MCF 10A (cell line): ENCODE results near the gene YARS1. TPM values are rescaled to one million over a fixed set of nuclear protein-coding genes. Genes with fewer than 3 reads are reported as not detected.

Experiments
- BruUV-seq: library from RNA; stranded (reverse); fragments of 400-500 nt; replicated peaks from 2 replicates; lab custom pipeline; 2021; lab: Mats Ljungman, UMichigan
- CTCF ChIA-PET: fragments of 300-600 bp; sonication (Branson Sonifier 250); formaldehyde crosslinking; extraction: SDS; loops from one replicate; lab custom pipeline; 2021; ENCODE audit warnings: antibody characterized with exemption, inconsistent platforms; lab: Yijun Ruan, JAX
- POLR2A ChIA-PET: fragments of 300-600, 350-650 bp; sonication (Branson Sonifier 250); formaldehyde crosslinking; extraction: SDS; loops from one replicate; lab custom pipeline; 2020; ENCODE audit warnings: antibody characterized with exemption, inconsistent platforms; lab: Yijun Ruan, JAX
- DNase-seq: peaks from one replicate; pipeline ENCODE4 v3.0.0-alpha.2; 2018; ENCODE audit not compliant: unreplicated experiment
- H3K27ac Mint-ChIP-seq: one replicate; pipeline ENCODE4 v1.8.0; 2022; ENCODE audit warnings: mild to moderate bottlenecking, low read depth, mixed read lengths; ENCODE audit not compliant: unreplicated experiment
- H3K27me3 Mint-ChIP-seq: one replicate; pipeline ENCODE4 v1.8.0; 2022; ENCODE audit warnings: mixed read lengths; ENCODE audit not compliant: insufficient read depth, unreplicated experiment
- H3K36me3 Mint-ChIP-seq: one replicate; pipeline ENCODE4 v1.8.0; 2022; ENCODE audit warnings: mild to moderate bottlenecking, moderate library complexity, mixed read lengths; ENCODE audit not compliant: insufficient read depth, unreplicated experiment
- H3K4me1 Mint-ChIP-seq: one replicate; pipeline ENCODE4 v1.8.0; 2022; ENCODE audit warnings: mixed read lengths; ENCODE audit not compliant: insufficient read depth, unreplicated experiment
- H3K4me3 Mint-ChIP-seq: one replicate; pipeline ENCODE4 v1.8.0; 2022; ENCODE audit warnings: mild to moderate bottlenecking, moderate library complexity, mixed read lengths; ENCODE audit not compliant: unreplicated experiment
- H3K9me3 Mint-ChIP-seq: one replicate; pipeline ENCODE4 v1.8.0; 2022; ENCODE audit warnings: mixed read lengths; ENCODE audit not compliant: unreplicated experiment
- CTCF ChIP-seq: fragments of 200-600 bp; IDR thresholded peaks from one replicate; pipeline ENCODE4 v1.8.0; 2022; ENCODE audit warnings: antibody characterized with exemption, mild to moderate bottlenecking; ENCODE audit not compliant: unreplicated experiment
- intact Hi-C: fragments of 100-400 bp; cut with micrococcal nuclease; formaldehyde crosslinking; loops from 2 replicates; pipeline ENCODE4 v1.14.1; 2022
- total RNA-seq: library from RNA; stranded (reverse); gene quantifications from 2 replicates; pipeline ENCODE4 v1.2.3, GENCODE V29; 2022

Gene YARS1
- total RNA-seq, 1 experiment from 2014 or later = 372 TPM

GRCh38 chr1:32761253-32761877 lies 55.8 kb downstream of the YARS1 start:
- intact Hi-C loops = loop anchor here (5.0 kb wide), 1 partner anchor 34 kb away; no protein-coding TSS in a partner anchor
- H3K27ac Mint-ChIP-seq = peak overlapping the region; percentile 97

GRCh38 chr1:32759997-32760623 lies 57.0 kb downstream of the YARS1 start:
- Mint-ChIP-seq H3K4me1 (peaks cover 51% of the 10 kb centered on the region), H3K27me3 (no peaks in the 10 kb centered on the region), H3K36me3 (peaks cover 25% of the 10 kb centered on the region), H3K27ac (peak overlapping the region; percentile 97), H3K4me3 (peak overlapping the region; percentile 72), H3K9me3 (no peaks in the 10 kb centered on the region)
- intact Hi-C loops = loop anchor here (5.0 kb wide), 1 partner anchor 33 kb away; no protein-coding TSS in a partner anchor
- POLR2A ChIA-PET = interaction anchor here (1.0 to 9.8 kb wide), 8 partner anchors 9 to 57 kb away, joined by 3 to 70 read pairs (median 9); partner anchors contain the start of genes S100PBP and YARS1
- no peak for TF ChIP-seq CTCF
- peak; percentile 97 for DNase-seq
- BruUV-seq = no TSS peak
- CTCF ChIA-PET = interaction anchor here (0.7 to 3.2 kb wide), 3 partner anchors 18 to 49 kb away, joined by 3 to 10 read pairs (median 9); a partner anchor contains a TSS

More at GRCh38 chr1:32761253-32761877, 55.8 kb downstream of the YARS1 start:
- Mint-ChIP-seq H3K4me1 (peaks cover 51% of the 10 kb centered on the region), H3K4me3 (peak overlapping the region; percentile 72), H3K9me3 (no peaks in the 10 kb centered on the region), H3K27me3 (no peaks in the 10 kb centered on the region), H3K36me3 (peaks cover 25% of the 10 kb centered on the region)
- ChIA-PET POLR2A (interaction anchor here (0.6 to 9.8 kb wide), 19 partner anchors 8 to 110 kb away, joined by 3 to 70 read pairs (median 5); partner anchors contain the start of genes RBBP4, S100PBP and YARS1), CTCF (interaction anchor here (0.6 to 4.7 kb wide), 7 partner anchors 12 to 229 kb away, joined by 3 to 51 read pairs (median 3); no protein-coding TSS in a partner anchor)
- BruUV-seq = no TSS peak
- DNase-seq = peak; percentile 96
- TF ChIP-seq CTCF = no peak

- BruUV-seq = TSS peak; percentile 72
- POLR2A ChIA-PET = interaction anchor here (0.9 to 9.8 kb wide), 13 partner anchors 10 to 365 kb away, joined by 3 to 70 read pairs (median 4); partner anchors contain the start of genes BSDC1, S100PBP and YARS1
- no peak for TF ChIP-seq CTCF
- Mint-ChIP-seq H3K4me3 (peak overlapping the region; percentile 72), H3K27me3 (no peaks in the 10 kb centered on the region), H3K36me3 (peaks cover 21% of the 10 kb centered on the region), H3K4me1 (peaks cover 51% of the 10 kb centered on the region), H3K9me3 (no peaks in the 10 kb centered on the region), H3K27ac (peak overlapping the region; percentile 97)
- CTCF ChIA-PET = interaction anchor here (0.7 to 3.2 kb wide), 6 partner anchors 9 to 49 kb away, joined by 3 to 10 read pairs (median 3); a partner anchor contains a TSS
- intact Hi-C loops = no loop called here
- DNase-seq = peak; percentile 50
These were observed 57.6 kb downstream of the YARS1 start for GRCh38 chr1:32759521-32759981.
